Kidney (tissue), 14 donors: ENCODE results near the gene LCN6. TPM values are rescaled to one million over a fixed set of nuclear protein-coding genes. Genes with fewer than 3 reads are reported as not detected.

Source experiments
- DNase-seq, 5 donors: peaks; one replicate each; pipeline ENCODE4 v3.0.0-alpha.2; 2013 to 2020
- FAIRE-seq: peaks from 2 replicates; lab custom pipeline; 2012; peaks lifted over from hg19 to GRCh38; lab: Jason Lieb, UNC
- H3K27ac ChIP-seq, 2 donors: one replicate each; pipeline ENCODE4 v1.7.0; 2013; ENCODE audit warnings: low read depth in 2 of 2, low read length in 2 of 2, inconsistent platforms in 1 of 2
- H3K27me3 ChIP-seq: one replicate; pipeline ENCODE4 v1.7.1; 2013; ENCODE audit warnings: low read length, inconsistent platforms; ENCODE audit not compliant: control insufficient read depth, insufficient read depth
- H3K36me3 ChIP-seq, 3 donors: one replicate each; pipeline versions ENCODE4 v1.7.0 to v1.7.1; 2013; ENCODE audit warnings: low read length in 3 of 3, control low read depth in 1 of 3, inconsistent platforms in 1 of 3; ENCODE audit not compliant: insufficient read depth in 3 of 3, control insufficient read depth in 2 of 3
- H3K4me1 ChIP-seq, 3 donors: one replicate each; pipeline versions ENCODE4 v1.7.0 to v1.7.1; 2013; ENCODE audit warnings: low read length in 3 of 3, inconsistent platforms in 1 of 3, low read depth in 1 of 3; ENCODE audit not compliant: control insufficient read depth in 2 of 3, insufficient read depth in 2 of 3
- H3K4me3 ChIP-seq, 3 donors: one replicate each; pipeline versions ENCODE4 v1.7.0 to v1.8.1; 2013; ENCODE audit warnings: low read length in 3 of 3, control low read depth in 1 of 3, inconsistent platforms in 1 of 3
- H3K9ac ChIP-seq, 3 donors: one replicate each; pipeline versions ENCODE4 v1.7.0 to v1.7.1; 2013; ENCODE audit warnings: low read length in 3 of 3, control low read depth in 1 of 3, inconsistent platforms in 1 of 3
- H3K9me3 ChIP-seq, 3 donors: one replicate each; pipeline versions ENCODE4 v1.7.0 to v1.7.1; 2013; ENCODE audit warnings: low read length in 3 of 3, control low read depth in 1 of 3, inconsistent platforms in 1 of 3; ENCODE audit not compliant: control insufficient read depth in 2 of 3, insufficient read depth in 1 of 3
- intact Hi-C: fragments of 100-400 bp; cut with DNase I; formaldehyde crosslinking; loops from one replicate; pipeline ENCODE4 v1.11.1; 2022
- polyA plus RNA-seq: library from polyadenylated mRNA; stranded (reverse); fragments of 350-450 nt; fragmentation: Illumina TruSeq; extraction: RNeasy Lipid Tissue Mini Kit (QIAGEN cat#74804); gene quantifications from one replicate; pipeline ENCODE4 v1.2.3, GENCODE V29; 2014; ENCODE audit warnings: low read depth, low replicate concordance; ENCODE audit not compliant: insufficient read depth
- total RNA-seq: library from RNA; stranded (reverse); fragmentation: NEBNext Ultra II Directional; extraction: Animal tissue kit (Norgen Biotek cat#: 25700); gene quantifications from one replicate; pipeline ENCODE4 v1.2.1, GENCODE V29; 2021
- TF ChIP-seq, protein P1 (sequence below): IDR thresholded peaks from 3 replicates; pipeline ENCODE4 v1.5.1; 2012; ENCODE audit warnings: mild to moderate bottlenecking, moderate library complexity, borderline replicate concordance; ENCODE audit not compliant: insufficient read depth; ENCODE audit errors: extremely low read depth
- donor health status: control.
- donor health status: control.
- donor health status: control.
- donor health status: control.
- donor health status: control.
- donor health status: DM: yes; HTN: yes; CAD: no.
- donor health status: Normal renal cell carcinoma (clear cell type).

Gene LCN6
- total and polyA plus RNA-seq, 2 donors from 2014 or later, result 16.0 TPM; not detected in 1

DNA sequence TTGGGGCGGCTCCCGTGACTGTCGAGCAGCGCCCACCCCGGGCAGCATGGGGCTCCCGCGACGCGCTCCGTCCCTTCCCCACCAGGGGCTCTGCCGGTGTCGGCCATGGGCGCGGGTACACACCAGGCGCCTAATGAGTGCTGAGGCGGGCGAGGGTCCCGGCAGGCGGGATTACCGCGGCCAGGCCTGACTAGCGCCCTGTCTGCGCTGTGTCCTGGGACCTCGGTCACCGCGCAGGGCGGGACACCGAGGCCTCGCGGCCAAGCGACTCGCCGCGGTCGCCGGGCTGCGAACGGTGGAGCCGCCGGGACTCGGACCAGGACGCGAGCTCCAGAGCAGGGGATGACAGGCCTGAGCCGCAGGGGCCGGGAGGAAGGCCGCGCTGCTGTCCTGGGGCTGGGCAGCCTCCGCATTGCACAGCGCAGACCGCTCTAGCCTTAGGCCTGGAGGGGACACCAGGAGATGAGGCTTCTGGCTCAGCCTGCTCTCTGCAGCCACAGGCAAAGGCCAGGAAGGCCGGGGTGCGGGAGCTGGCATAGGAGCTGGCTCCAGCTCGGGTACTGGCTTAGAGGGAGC lies 19.7 kb downstream of the LCN6 start:
- Histone ChIP-seq H3K9me3 (no peaks in the 10 kb centered on the region), H3K36me3 (peaks cover 4 to 27% (median 10%) of the 10 kb centered on the region in 3 donors), H3K27me3 (no peaks in the 10 kb centered on the region), H3K4me3 (peak overlapping the region; percentile 3 to 98 (median 19)), H3K9ac (peak overlapping the region in 1 of 3 donors; percentile 48), H3K27ac (peak overlapping the region in 1 of 2 donors; percentile 43), H3K4me1 (peaks cover 0 to 24% (median 10%) of the 10 kb centered on the region in 3 donors)
- intact Hi-C loops, result no loop called here
- TF ChIP-seq, protein P1, sequence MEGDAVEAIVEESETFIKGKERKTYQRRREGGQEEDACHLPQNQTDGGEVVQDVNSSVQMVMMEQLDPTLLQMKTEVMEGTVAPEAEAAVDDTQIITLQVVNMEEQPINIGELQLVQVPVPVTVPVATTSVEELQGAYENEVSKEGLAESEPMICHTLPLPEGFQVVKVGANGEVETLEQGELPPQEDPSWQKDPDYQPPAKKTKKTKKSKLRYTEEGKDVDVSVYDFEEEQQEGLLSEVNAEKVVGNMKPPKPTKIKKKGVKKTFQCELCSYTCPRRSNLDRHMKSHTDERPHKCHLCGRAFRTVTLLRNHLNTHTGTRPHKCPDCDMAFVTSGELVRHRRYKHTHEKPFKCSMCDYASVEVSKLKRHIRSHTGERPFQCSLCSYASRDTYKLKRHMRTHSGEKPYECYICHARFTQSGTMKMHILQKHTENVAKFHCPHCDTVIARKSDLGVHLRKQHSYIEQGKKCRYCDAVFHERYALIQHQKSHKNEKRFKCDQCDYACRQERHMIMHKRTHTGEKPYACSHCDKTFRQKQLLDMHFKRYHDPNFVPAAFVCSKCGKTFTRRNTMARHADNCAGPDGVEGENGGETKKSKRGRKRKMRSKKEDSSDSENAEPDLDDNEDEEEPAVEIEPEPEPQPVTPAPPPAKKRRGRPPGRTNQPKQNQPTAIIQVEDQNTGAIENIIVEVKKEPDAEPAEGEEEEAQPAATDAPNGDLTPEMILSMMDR, result no peak
- FAIRE-seq (no peak), DNase-seq (peak in 3 of 5 donors; percentile 47 to 89 (median 66))

DNA sequence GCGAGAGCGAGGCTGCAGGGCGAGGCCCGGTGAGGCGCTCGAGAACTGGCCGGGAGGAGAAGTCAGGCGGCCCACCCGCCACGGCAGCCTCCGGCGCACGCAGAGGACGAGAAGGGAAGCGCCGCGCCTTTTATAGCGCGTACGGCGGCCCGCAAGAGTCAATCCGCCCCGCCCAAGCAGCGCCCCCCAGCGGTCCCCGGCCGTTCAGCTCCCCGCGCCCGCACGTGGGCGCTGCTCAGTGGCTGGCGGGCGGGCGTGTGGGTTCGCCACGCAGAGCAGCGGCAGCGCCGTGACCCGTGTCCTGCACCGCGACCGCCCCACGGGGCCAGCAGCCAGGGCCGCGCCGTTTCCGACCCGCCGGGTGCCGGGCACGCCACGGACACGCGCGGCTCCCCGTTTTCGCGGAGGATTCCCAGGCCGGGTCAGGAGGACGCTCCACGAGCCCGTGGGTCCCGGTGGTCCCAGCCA lies 20.2 kb downstream of the LCN6 start:
- peak overlapping the region in 2 of 3 donors; percentile 98 for H3K9ac ChIP-seq
- TF ChIP-seq, protein P1, result peak; percentile 84
- no peaks in the 10 kb centered on the region for H3K9me3 ChIP-seq
- H3K36me3 ChIP-seq, result peaks cover 4 to 32% (median 11%) of the 10 kb centered on the region in 3 donors
- intact Hi-C loops, result no loop called here
- H3K27me3 ChIP-seq, result no peaks in the 10 kb centered on the region
- DNase-seq (peak; percentile 87 to 97 (median 93)), FAIRE-seq (no peak)
- peak overlapping the region; percentile 13 to 43 for H3K27ac ChIP-seq
- peak overlapping the region; percentile 83 to 98 (median 98) for H3K4me3 ChIP-seq
- peaks cover 0 to 28% (median 10%) of the 10 kb centered on the region in 3 donors for H3K4me1 ChIP-seq

DNA sequence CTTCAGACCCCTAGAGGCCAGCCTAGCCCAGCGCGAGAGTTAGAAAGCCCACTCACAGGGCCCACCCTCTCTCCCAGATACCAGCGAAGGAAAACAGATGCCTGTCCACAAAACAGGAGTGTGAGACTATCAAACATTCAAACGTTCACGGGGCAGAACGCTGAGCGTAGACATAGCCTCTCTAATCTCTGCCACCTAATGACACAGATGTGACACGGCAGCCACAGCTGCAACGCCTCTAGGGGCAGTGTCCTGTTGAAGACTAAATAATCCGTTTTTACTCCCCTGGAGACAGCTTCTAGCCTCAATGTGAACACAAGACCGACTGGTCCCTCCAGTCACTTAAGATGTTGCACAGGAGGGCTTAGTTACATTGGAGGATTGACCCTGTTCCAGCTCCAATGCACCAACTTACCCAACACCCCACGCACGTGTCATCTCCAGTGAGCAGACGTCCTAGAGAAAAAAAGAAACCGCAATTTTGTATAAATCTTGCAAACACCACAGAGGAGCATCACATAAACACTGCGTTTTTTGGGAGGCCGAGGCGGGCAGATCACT lies 21.6 kb downstream of the LCN6 start:
- TF ChIP-seq, protein P1, result peak; percentile 17
- H3K27me3 ChIP-seq, result no peaks in the 10 kb centered on the region
- H3K9ac ChIP-seq, result peak overlapping the region in 2 of 3 donors; percentile 98
- peaks cover 4 to 32% (median 15%) of the 10 kb centered on the region in 3 donors for H3K36me3 ChIP-seq
- intact Hi-C loops, result no loop called here
- H3K4me1 ChIP-seq, result peaks cover 0 to 32% (median 10%) of the 10 kb centered on the region in 3 donors
- H3K27ac ChIP-seq, result peak overlapping the region; percentile 44 to 65
- peak overlapping the region; percentile 26 to 98 (median 98) for H3K4me3 ChIP-seq
- FAIRE-seq (no peak), DNase-seq (peak in 2 of 5 donors; percentile 45 to 47)
- no peaks in the 10 kb centered on the region for H3K9me3 ChIP-seq
